ENCODE measurements around the gene APBA2.
A peak's percentile ranks its signal among the peaks of the same experiment; 100 is the strongest.
"Not testable (repeated sequence)": the region's sequence is repeated elsewhere in the genome, so short reads cannot be mapped to it uniquely, and the experiment has no call there.

The APBA2 gene

GRCh38 chr15:29035336-29036285 lies 149.8 kb downstream of the APBA2 start:
- DNase-seq (ENCODE audit: low read depth in 3 of 3): no peak

GRCh38 chr15:29037997-29038705 lies 152.4 kb downstream of the APBA2 start:
- DNase-seq (ENCODE audit: low read depth in 3 of 3): no peak

GRCh38 chr15:29039466-29040369 lies 153.9 kb downstream of the APBA2 start:
- DNase-seq (ENCODE audit: low read depth in 3 of 3): no peak

- no peak for DNase-seq (ENCODE audit: low read depth in 3 of 3)
Observed at GRCh38 chr15:29040370-29040751, 154.6 kb downstream of the APBA2 start.

GRCh38 chr15:29043736-29044502 lies 158.1 kb downstream of the APBA2 start:
- no peak for DNase-seq (ENCODE audit: low read depth in 3 of 3)

GRCh38 chr15:29044503-29044901 lies 158.7 kb downstream of the APBA2 start:
- DNase-seq (ENCODE audit: low read depth in 3 of 3): no peak

GRCh38 chr15:29045161-29045560 lies 159.4 kb downstream of the APBA2 start:
- DNase-seq (ENCODE audit: low read depth in 3 of 3): not testable (repeated sequence)

- DNase-seq (ENCODE audit: low read depth in 3 of 3): peak in 1 of 3 donors; percentile 20
Observed at GRCh38 chr15:29045717-29046116, 159.9 kb downstream of the APBA2 start.

- no peak for DNase-seq (ENCODE audit: low read depth in 3 of 3)
Observed at GRCh38 chr15:29046281-29046810, 160.6 kb downstream of the APBA2 start.

GRCh38 chr15:29046977-29047376 lies 161.2 kb downstream of the APBA2 start:
- no peak for DNase-seq (ENCODE audit: low read depth in 3 of 3)

GRCh38 chr15:29048011-29048410 lies 162.2 kb downstream of the APBA2 start:
- no peak for DNase-seq (ENCODE audit: low read depth in 3 of 3)

GRCh38 chr15:29050870-29051269 lies 165.1 kb downstream of the APBA2 start:
- DNase-seq (ENCODE audit: low read depth in 3 of 3): no peak

GRCh38 chr15:29051422-29051821 lies 165.6 kb downstream of the APBA2 start:
- DNase-seq (ENCODE audit: low read depth in 3 of 3): no peak

- DNase-seq (ENCODE audit: low read depth in 3 of 3): no peak
Observed at GRCh38 chr15:29053006-29053405, 167.2 kb downstream of the APBA2 start.

- no peak for DNase-seq (ENCODE audit: low read depth in 3 of 3)
Observed at GRCh38 chr15:29053661-29054131, 167.9 kb downstream of the APBA2 start.

- no peak for DNase-seq (ENCODE audit: low read depth in 3 of 3)
Observed at GRCh38 chr15:29054171-29055045, 168.6 kb downstream of the APBA2 start.

GRCh38 chr15:29055876-29056275 lies 170.1 kb downstream of the APBA2 start:
- DNase-seq (ENCODE audit: low read depth in 3 of 3): no peak

GRCh38 chr15:29056839-29057450 lies 171.2 kb downstream of the APBA2 start:
- DNase-seq (ENCODE audit: low read depth in 3 of 3): no peak

- DNase-seq (ENCODE audit: low read depth in 3 of 3): no peak
Observed at GRCh38 chr15:29057856-29058255, 172.1 kb downstream of the APBA2 start.

Measured in stimulated activated CD4-positive, alpha-beta T cell treated with anti-CD3 and anti-CD28 coated beads, TNF-alpha, amount 100 ng/mL, for 48 hours (primary cell).